Astrocyte (in vitro differentiated cells and primary cell): ENCODE results near the gene SOX15. TPM values are rescaled to one million over a fixed set of nuclear protein-coding genes. Genes with fewer than 3 reads are reported as not detected.

Source experiments
- DNase-seq: peaks from one replicate; pipeline ENCODE4 v3.0.0-alpha.2; 2010; ENCODE audit warnings: low read depth
- FAIRE-seq: peaks from 2 replicates; lab custom pipeline; 2011; peaks lifted over from hg19 to GRCh38; lab: Jason Lieb, UNC
- H2AFZ ChIP-seq: 2 replicates; pipeline ENCODE4 v1.6.0; 2012; ENCODE audit warnings: low read depth, low read length, inconsistent platforms
- H3K27ac ChIP-seq: 2 replicates; pipeline ENCODE4 v1.5.1; 2011; ENCODE audit warnings: low read depth, low read length, inconsistent platforms
- H3K27me3 ChIP-seq: 2 replicates; pipeline ENCODE4 v1.6.0; 2011; ENCODE audit warnings: low read length, inconsistent platforms; ENCODE audit not compliant: insufficient read depth
- H3K36me3 ChIP-seq: 2 replicates; pipeline ENCODE4 v1.5.1; 2011; ENCODE audit warnings: low read length, inconsistent platforms; ENCODE audit not compliant: insufficient read depth
- H3K4me1 ChIP-seq: 2 replicates; pipeline ENCODE4 v1.5.1; 2011; ENCODE audit warnings: low read length, inconsistent platforms; ENCODE audit not compliant: insufficient read depth
- H3K4me2 ChIP-seq: 2 replicates; pipeline ENCODE4 v1.6.0; 2012; ENCODE audit warnings: low read length, inconsistent platforms
- H3K4me3 ChIP-seq: 2 replicates; pipeline ENCODE4 v1.5.1; 2011; ENCODE audit warnings: low read depth, mild to moderate bottlenecking, low read length, inconsistent platforms; ENCODE audit not compliant: insufficient read depth
- H3K79me2 ChIP-seq: 2 replicates; pipeline ENCODE4 v1.6.0; 2012; ENCODE audit warnings: mild to moderate bottlenecking, low read length, inconsistent platforms; ENCODE audit not compliant: insufficient read depth
- H3K9ac ChIP-seq: 2 replicates; pipeline ENCODE4 v1.6.0; 2012; ENCODE audit warnings: mild to moderate bottlenecking, low read length, inconsistent platforms
- H3K9me3 ChIP-seq: 2 replicates; pipeline ENCODE4 v1.5.1; 2012; ENCODE audit warnings: low read depth, mild to moderate bottlenecking, low read length, inconsistent platforms; ENCODE audit not compliant: insufficient read depth
- H4K20me1 ChIP-seq: 2 replicates; pipeline ENCODE4 v1.6.0; 2012; ENCODE audit warnings: low read length, inconsistent platforms; ENCODE audit not compliant: insufficient read depth
- H3K27ac Mint-ChIP-seq: one replicate; pipeline ENCODE4 v1.8.0; 2021; ENCODE audit warnings: mild to moderate bottlenecking, mixed read lengths; ENCODE audit not compliant: unreplicated experiment
- H3K27me3 Mint-ChIP-seq: one replicate; pipeline ENCODE4 v1.8.0; 2021; ENCODE audit warnings: low read depth, mixed read lengths; ENCODE audit not compliant: unreplicated experiment
- H3K36me3 Mint-ChIP-seq: one replicate; pipeline ENCODE4 v1.8.0; 2021; ENCODE audit warnings: low read depth, mixed read lengths; ENCODE audit not compliant: unreplicated experiment
- H3K4me1 Mint-ChIP-seq: one replicate; pipeline ENCODE4 v1.8.0; 2021; ENCODE audit warnings: low read depth, mixed read lengths; ENCODE audit not compliant: unreplicated experiment
- H3K4me3 Mint-ChIP-seq: one replicate; pipeline ENCODE4 v1.8.0; 2021; ENCODE audit warnings: mild to moderate bottlenecking, moderate library complexity, mixed read lengths; ENCODE audit not compliant: unreplicated experiment
- H3K9me3 Mint-ChIP-seq: one replicate; pipeline ENCODE4 v1.8.0; 2021; ENCODE audit warnings: mild to moderate bottlenecking, mixed read lengths; ENCODE audit not compliant: unreplicated experiment
- EZH2 ChIP-seq: IDR thresholded peaks from 2 replicates; pipeline ENCODE4 v1.6.1; 2012; ENCODE audit warnings: mild to moderate bottlenecking, low read length, inconsistent platforms; ENCODE audit not compliant: insufficient read depth
- total RNA-seq: library from RNA; stranded (reverse); gene quantifications from 2 replicates; pipeline ENCODE4 v1.2.1, GENCODE V29; 2021
- TF ChIP-seq, protein P1 (sequence below): IDR thresholded peaks from 2 replicates; pipeline ENCODE4 v1.5.1; 2011; ENCODE audit warnings: low read depth, mild to moderate bottlenecking, inconsistent platforms, low read length, moderate library complexity; ENCODE audit not compliant: insufficient read depth

The SOX15 gene
- total RNA-seq, 1 donor from 2014 or later = 4.0 TPM

DNA sequence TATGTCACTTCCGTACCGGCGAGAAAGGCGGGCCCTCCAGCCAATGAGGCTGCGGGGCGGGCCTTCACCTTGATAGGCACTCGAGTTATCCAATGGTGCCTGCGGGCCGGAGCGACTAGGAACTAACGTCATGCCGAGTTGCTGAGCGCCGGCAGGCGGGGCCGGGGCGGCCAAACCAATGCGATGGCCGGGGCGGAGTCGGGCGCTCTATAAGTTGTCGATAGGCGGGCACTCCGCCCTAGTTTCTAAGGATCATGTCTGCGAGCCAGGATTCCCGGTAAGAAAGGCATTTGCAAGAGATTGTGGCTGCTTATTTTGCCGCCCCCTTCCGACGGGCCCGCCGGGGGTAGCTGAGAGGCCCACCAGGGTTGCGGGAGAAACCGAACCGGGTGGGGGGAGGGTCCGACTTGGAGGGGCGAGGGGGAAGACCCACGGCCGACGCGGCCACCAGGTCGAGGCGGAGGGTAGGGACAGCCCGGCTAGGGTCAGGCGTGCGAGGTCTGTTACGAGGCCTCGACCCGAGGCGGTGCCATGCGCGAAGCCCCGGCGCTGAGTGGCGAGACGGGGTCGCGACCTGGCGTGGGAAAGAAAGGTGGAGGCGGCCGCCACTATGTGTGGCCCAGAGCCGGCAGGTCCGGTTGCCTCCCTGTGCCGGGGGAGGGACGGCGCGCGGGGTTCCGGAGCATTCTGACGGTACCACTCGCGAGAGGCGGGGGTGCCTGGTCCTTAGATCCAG, 17.1 kb downstream of the SOX15 start:
- peaks cover 58% of the 10 kb centered on the region for H4K20me1 ChIP-seq
- peaks cover 39% of the 10 kb centered on the region for H3K36me3 Mint-ChIP-seq
- no peaks in the 10 kb centered on the region for H3K9me3 Mint-ChIP-seq
- H3K79me2 ChIP-seq = peaks cover 84% of the 10 kb centered on the region
- no peak overlapping the region for H2AFZ ChIP-seq
- H3K27me3 ChIP-seq = no peaks in the 10 kb centered on the region
- H3K27me3 Mint-ChIP-seq = no peaks in the 10 kb centered on the region
- peaks cover 56% of the 10 kb centered on the region for H3K36me3 ChIP-seq
- peaks cover 36% of the 10 kb centered on the region for H3K4me1 Mint-ChIP-seq
- DNase-seq = peak; percentile 98
- H3K4me1 ChIP-seq = peaks cover 26% of the 10 kb centered on the region
- H3K4me2 ChIP-seq = peak overlapping the region; percentile 99
- H3K4me3 ChIP-seq = peak overlapping the region; percentile 88
- H3K4me3 Mint-ChIP-seq = peak overlapping the region; percentile 97
- no peaks in the 10 kb centered on the region for H3K9me3 ChIP-seq
- TF ChIP-seq, protein P1, sequence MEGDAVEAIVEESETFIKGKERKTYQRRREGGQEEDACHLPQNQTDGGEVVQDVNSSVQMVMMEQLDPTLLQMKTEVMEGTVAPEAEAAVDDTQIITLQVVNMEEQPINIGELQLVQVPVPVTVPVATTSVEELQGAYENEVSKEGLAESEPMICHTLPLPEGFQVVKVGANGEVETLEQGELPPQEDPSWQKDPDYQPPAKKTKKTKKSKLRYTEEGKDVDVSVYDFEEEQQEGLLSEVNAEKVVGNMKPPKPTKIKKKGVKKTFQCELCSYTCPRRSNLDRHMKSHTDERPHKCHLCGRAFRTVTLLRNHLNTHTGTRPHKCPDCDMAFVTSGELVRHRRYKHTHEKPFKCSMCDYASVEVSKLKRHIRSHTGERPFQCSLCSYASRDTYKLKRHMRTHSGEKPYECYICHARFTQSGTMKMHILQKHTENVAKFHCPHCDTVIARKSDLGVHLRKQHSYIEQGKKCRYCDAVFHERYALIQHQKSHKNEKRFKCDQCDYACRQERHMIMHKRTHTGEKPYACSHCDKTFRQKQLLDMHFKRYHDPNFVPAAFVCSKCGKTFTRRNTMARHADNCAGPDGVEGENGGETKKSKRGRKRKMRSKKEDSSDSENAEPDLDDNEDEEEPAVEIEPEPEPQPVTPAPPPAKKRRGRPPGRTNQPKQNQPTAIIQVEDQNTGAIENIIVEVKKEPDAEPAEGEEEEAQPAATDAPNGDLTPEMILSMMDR = no peak
- no peak for TF ChIP-seq EZH2
- peak overlapping the region; percentile 99 for H3K27ac Mint-ChIP-seq
- H3K9ac ChIP-seq = peak overlapping the region; percentile 100
- H3K27ac ChIP-seq = peak overlapping the region; percentile 95
- FAIRE-seq = no peak

DNA sequence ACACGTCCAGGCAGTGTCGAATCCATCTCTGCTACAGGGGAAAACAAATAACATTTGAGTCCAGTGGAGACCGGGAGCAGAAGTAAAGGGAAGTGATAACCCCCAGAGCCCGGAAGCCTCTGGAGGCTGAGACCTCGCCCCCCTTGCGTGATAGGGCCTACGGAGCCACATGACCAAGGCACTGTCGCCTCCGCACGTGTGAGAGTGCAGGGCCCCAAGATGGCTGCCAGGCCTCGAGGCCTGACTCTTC, 17.6 kb downstream of the SOX15 start:
- peak overlapping the region; percentile 88 for H3K9ac ChIP-seq
- H3K4me1 ChIP-seq = peaks cover 23% of the 10 kb centered on the region
- H3K79me2 ChIP-seq = peaks cover 83% of the 10 kb centered on the region
- peaks cover 55% of the 10 kb centered on the region for H3K36me3 ChIP-seq
- no peaks in the 10 kb centered on the region for H3K9me3 ChIP-seq
- peaks cover 53% of the 10 kb centered on the region for H4K20me1 ChIP-seq
- no peak for DNase-seq
- Mint-ChIP-seq H3K4me1 (peaks cover 34% of the 10 kb centered on the region), H3K27ac (peak overlapping the region; percentile 99), H3K9me3 (no peaks in the 10 kb centered on the region), H3K36me3 (peaks cover 37% of the 10 kb centered on the region), H3K27me3 (no peaks in the 10 kb centered on the region), H3K4me3 (peak overlapping the region; percentile 97)
- H2AFZ ChIP-seq = peak overlapping the region; percentile 80
- H3K27ac ChIP-seq = peak overlapping the region; percentile 79
- H3K4me2 ChIP-seq = peak overlapping the region; percentile 99
- peak; percentile 54 for FAIRE-seq
- no peak for TF ChIP-seq EZH2
- TF ChIP-seq, protein P1 = no peak
- H3K27me3 ChIP-seq = no peaks in the 10 kb centered on the region
- H3K4me3 ChIP-seq = peak overlapping the region; percentile 67

DNA sequence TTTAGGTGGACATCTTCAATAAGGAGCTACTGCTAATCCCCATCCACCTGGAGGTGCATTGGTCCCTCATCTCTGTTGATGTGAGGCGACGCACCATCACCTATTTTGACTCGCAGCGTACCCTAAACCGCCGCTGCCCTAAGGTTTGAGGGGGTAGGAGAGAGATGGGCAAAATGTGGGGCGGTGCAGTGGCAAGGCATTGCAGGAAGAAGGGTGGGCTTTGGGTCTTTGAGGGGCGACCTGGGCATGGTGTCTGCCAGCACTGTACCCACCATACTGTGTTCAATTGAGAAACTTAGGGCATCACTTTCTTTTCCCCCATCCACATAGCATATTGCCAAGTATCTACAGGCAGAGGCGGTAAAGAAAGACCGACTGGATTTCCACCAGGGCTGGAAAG, 19.5 kb downstream of the SOX15 start:
- H4K20me1 ChIP-seq = peaks cover 41% of the 10 kb centered on the region
- no peaks in the 10 kb centered on the region for H3K27me3 ChIP-seq
- H3K9me3 Mint-ChIP-seq = no peaks in the 10 kb centered on the region
- H3K36me3 ChIP-seq = peaks cover 48% of the 10 kb centered on the region
- H3K4me2 ChIP-seq = no peak overlapping the region
- no peak overlapping the region for H3K4me3 ChIP-seq
- no peak overlapping the region for H2AFZ ChIP-seq
- no peak overlapping the region for H3K27ac ChIP-seq
- peaks cover 14% of the 10 kb centered on the region for H3K4me1 Mint-ChIP-seq
- TF ChIP-seq EZH2 = no peak
- TF ChIP-seq, protein P1 = no peak
- H3K9me3 ChIP-seq = no peaks in the 10 kb centered on the region
- peaks cover 15% of the 10 kb centered on the region for H3K4me1 ChIP-seq
- H3K36me3 Mint-ChIP-seq = peaks cover 31% of the 10 kb centered on the region
- no peak overlapping the region for H3K27ac Mint-ChIP-seq
- H3K9ac ChIP-seq = no peak overlapping the region
- H3K27me3 Mint-ChIP-seq = no peaks in the 10 kb centered on the region
- H3K4me3 Mint-ChIP-seq = peak overlapping the region; percentile 50
- H3K79me2 ChIP-seq = peaks cover 76% of the 10 kb centered on the region
- FAIRE-seq = no peak
- DNase-seq = no peak
